A673 (cell line): Measurements from ENCODE around the gene METTL18. TPM values are rescaled to one million over a fixed set of nuclear protein-coding genes. Genes with fewer than 3 reads are reported as not detected.

Experiments used
- BruUV-seq: library from RNA; stranded (reverse); fragments of 400-500 nt; replicated peaks from 2 replicates; lab custom pipeline; 2021; lab: Mats Ljungman, UMichigan
- CTCF ChIA-PET: fragments of 300-600 bp; sonication (Branson Sonifier 250); formaldehyde crosslinking; loops from one replicate; lab custom pipeline; 2022; ENCODE audit warnings: antibody characterized with exemption; lab: Charles Lee
- POLR2A ChIA-PET: fragments of 300-600 bp; sonication (Branson Sonifier 250); formaldehyde crosslinking; loops from one replicate; lab custom pipeline; 2022; ENCODE audit warnings: antibody characterized with exemption; ENCODE audit not compliant: low non-redundant PET; lab: Charles Lee
- DNase-seq: peaks from one replicate; pipeline ENCODE4 v3.0.0-alpha.2; 2015; ENCODE audit warnings: low spot score
- H3K27ac ChIP-seq: fragments of 200-600 bp; sonication (generic); 2 replicates; pipeline ENCODE4 v1.5.1; 2016; ENCODE audit warnings: mixed run types, low read depth, mild to moderate bottlenecking, mixed read lengths, antibody characterized with exemption, low read length; ENCODE audit not compliant: poor library complexity, severe bottlenecking
- H3K27me3 ChIP-seq: fragments of 200-600 bp; sonication (generic); replicated peaks from 2 replicates; pipeline ENCODE4 v1.6.1; 2017; ENCODE audit warnings: mixed run types, low read depth, mild to moderate bottlenecking, mixed read lengths, antibody characterized with exemption, low read length; ENCODE audit not compliant: insufficient read depth, poor library complexity
- H3K36me3 ChIP-seq: fragments of 200-600 bp; sonication (generic); 2 replicates; pipeline ENCODE4 v1.6.1; 2016; ENCODE audit warnings: mixed run types, mild to moderate bottlenecking, mixed read lengths, antibody characterized with exemption, low read length; ENCODE audit not compliant: insufficient read depth, poor library complexity, severe bottlenecking
- H3K4me1 ChIP-seq: fragments of 200-600 bp; sonication (generic); 2 replicates; pipeline ENCODE4 v1.6.1; 2017; ENCODE audit warnings: mixed run types, mild to moderate bottlenecking, mixed read lengths, antibody characterized with exemption, low read length; ENCODE audit not compliant: insufficient read depth, poor library complexity, severe bottlenecking
- H3K4me3 ChIP-seq: fragments of 200-600 bp; sonication (generic); 2 replicates; pipeline ENCODE4 v1.5.1; 2016; ENCODE audit warnings: low read depth, mixed run types, mild to moderate bottlenecking, mixed read lengths, low read length; ENCODE audit not compliant: poor library complexity, severe bottlenecking
- H3K9me3 ChIP-seq: fragments of 200-600 bp; sonication (generic); 2 replicates; pipeline ENCODE4 v1.6.1; 2016; ENCODE audit warnings: mixed run types, low read depth, mild to moderate bottlenecking, mixed read lengths, antibody characterized with exemption, low read length; ENCODE audit not compliant: poor library complexity, severe bottlenecking
- EZH2 ChIP-seq: fragments of 200-600 bp; sonication (generic); IDR thresholded peaks from 2 replicates; pipeline ENCODE4 v1.6.1; 2017; ENCODE audit warnings: borderline replicate concordance, low read depth, mild to moderate bottlenecking, mixed read lengths, antibody characterized with exemption, low read length; ENCODE audit not compliant: poor library complexity, severe bottlenecking
- intact Hi-C: fragments of 100-400 bp; cut with micrococcal nuclease; formaldehyde crosslinking; loops from one replicate; pipeline ENCODE4 v1.10.0; 2022; ENCODE audit not compliant: unreplicated experiment
- total RNA-seq: library from RNA; stranded (reverse); gene quantifications from 2 replicates; pipeline ENCODE4 v1.2.3, GENCODE V29; 2021
- TF ChIP-seq, protein P1 (sequence below): fragments of 300-800, 200-600 bp; sonication (generic); conservative IDR thresholded peaks from 2 replicates; pipeline ENCODE4 v1.5.1; 2017; ENCODE audit warnings: low read depth, mild to moderate bottlenecking, antibody characterized with exemption, low read length, moderate library complexity, mixed read lengths

Gene METTL18
- total RNA-seq, 1 experiment from 2014 or later: 6.3 TPM

DNA sequence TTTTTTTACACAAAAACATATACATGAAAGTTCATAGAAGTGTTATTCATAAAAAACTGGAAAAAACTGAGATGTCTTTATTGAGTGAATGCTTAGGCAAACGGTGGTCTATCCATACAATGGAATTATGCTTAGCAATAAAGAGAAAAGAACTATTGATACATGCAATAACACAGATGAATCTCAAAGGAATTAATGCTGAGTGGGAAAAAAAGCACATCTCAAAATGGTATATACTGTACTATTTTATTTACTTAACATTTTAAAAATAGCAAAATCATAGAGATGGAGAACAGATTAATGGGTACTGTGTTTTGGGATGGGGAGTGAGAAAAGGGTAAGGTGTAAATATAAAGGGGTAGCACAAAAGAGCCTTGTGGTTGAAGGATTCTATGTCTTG lies 29.8 kb downstream of the METTL18 start:
- no peaks in the 10 kb centered on the region for H3K27me3 ChIP-seq
- ChIA-PET POLR2A (no interaction called here), CTCF (no interaction called here)
- no peak overlapping the region for H3K27ac ChIP-seq
- no peaks in the 10 kb centered on the region for H3K36me3 ChIP-seq
- H3K4me3 ChIP-seq: no peak overlapping the region
- intact Hi-C loops: no loop called here
- H3K4me1 ChIP-seq: no peaks in the 10 kb centered on the region
- H3K9me3 ChIP-seq: no peaks in the 10 kb centered on the region
- no peak for DNase-seq
- TF ChIP-seq, protein P1, sequence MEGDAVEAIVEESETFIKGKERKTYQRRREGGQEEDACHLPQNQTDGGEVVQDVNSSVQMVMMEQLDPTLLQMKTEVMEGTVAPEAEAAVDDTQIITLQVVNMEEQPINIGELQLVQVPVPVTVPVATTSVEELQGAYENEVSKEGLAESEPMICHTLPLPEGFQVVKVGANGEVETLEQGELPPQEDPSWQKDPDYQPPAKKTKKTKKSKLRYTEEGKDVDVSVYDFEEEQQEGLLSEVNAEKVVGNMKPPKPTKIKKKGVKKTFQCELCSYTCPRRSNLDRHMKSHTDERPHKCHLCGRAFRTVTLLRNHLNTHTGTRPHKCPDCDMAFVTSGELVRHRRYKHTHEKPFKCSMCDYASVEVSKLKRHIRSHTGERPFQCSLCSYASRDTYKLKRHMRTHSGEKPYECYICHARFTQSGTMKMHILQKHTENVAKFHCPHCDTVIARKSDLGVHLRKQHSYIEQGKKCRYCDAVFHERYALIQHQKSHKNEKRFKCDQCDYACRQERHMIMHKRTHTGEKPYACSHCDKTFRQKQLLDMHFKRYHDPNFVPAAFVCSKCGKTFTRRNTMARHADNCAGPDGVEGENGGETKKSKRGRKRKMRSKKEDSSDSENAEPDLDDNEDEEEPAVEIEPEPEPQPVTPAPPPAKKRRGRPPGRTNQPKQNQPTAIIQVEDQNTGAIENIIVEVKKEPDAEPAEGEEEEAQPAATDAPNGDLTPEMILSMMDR: no peak
- no peak for TF ChIP-seq EZH2
- BruUV-seq: no TSS peak

DNA sequence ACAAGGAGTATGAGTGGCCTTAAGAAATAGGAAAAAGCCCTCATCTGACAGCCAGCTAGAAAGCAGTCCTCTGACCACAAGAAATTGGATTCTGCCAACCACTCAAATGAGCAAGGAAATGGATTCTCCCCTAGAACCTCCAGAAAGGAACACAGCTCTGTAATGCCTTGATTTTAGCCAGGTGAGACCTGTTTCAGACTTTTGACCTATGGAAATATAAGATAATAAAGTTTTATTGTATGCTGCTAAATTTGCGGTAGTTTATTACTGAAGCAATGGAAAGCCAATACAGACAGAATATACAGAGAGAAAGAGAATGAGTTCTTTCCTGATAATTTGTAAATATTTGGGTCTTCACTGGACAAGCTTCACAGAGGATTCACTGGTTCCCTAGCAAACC lies 32.0 kb downstream of the METTL18 start:
- no TSS peak for BruUV-seq

DNA sequence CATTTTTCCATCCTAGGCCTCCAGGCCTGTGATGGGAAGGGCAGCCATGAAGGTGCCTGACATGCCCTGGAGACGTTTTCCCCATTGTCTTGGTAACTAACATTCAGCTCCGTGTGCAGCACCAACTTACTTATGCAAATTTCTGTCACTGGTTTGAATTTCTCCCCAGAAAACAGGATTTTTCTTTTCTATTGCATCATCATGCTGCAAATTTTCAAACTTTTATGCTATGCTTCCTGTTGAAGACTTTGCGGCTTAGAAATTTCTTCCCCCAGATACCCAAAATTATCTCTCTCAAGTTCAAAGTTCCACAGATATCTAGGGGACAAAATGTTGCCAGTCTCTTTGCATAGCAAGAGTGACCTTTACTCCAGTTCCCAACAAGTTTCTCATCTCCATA lies 35.7 kb downstream of the METTL18 start:
- TF ChIP-seq, protein P1: no peak
- TF ChIP-seq EZH2: no peak
- Histone ChIP-seq H3K36me3 (no peaks in the 10 kb centered on the region), H3K4me1 (no peaks in the 10 kb centered on the region), H3K27ac (no peak overlapping the region), H3K27me3 (no peaks in the 10 kb centered on the region), H3K9me3 (no peaks in the 10 kb centered on the region), H3K4me3 (no peak overlapping the region)
- DNase-seq: no peak
- CTCF ChIA-PET: no interaction called here
- intact Hi-C loops: no loop called here
- POLR2A ChIA-PET: no interaction called here
- no TSS peak for BruUV-seq

More for the DNA sequence above, 32.0 kb downstream of the METTL18 start:
- POLR2A ChIA-PET: no interaction called here
- Histone ChIP-seq H3K9me3 (no peaks in the 10 kb centered on the region), H3K27me3 (no peaks in the 10 kb centered on the region), H3K27ac (no peak overlapping the region), H3K4me1 (no peaks in the 10 kb centered on the region), H3K4me3 (no peak overlapping the region), H3K36me3 (no peaks in the 10 kb centered on the region)
- CTCF ChIA-PET: no interaction called here
- intact Hi-C loops: no loop called here
- no peak for DNase-seq
- TF ChIP-seq, protein P1: no peak
- TF ChIP-seq EZH2: no peak
